ENCODE data around the gene CCNYL1.

CCNYL1 gene

DNA sequence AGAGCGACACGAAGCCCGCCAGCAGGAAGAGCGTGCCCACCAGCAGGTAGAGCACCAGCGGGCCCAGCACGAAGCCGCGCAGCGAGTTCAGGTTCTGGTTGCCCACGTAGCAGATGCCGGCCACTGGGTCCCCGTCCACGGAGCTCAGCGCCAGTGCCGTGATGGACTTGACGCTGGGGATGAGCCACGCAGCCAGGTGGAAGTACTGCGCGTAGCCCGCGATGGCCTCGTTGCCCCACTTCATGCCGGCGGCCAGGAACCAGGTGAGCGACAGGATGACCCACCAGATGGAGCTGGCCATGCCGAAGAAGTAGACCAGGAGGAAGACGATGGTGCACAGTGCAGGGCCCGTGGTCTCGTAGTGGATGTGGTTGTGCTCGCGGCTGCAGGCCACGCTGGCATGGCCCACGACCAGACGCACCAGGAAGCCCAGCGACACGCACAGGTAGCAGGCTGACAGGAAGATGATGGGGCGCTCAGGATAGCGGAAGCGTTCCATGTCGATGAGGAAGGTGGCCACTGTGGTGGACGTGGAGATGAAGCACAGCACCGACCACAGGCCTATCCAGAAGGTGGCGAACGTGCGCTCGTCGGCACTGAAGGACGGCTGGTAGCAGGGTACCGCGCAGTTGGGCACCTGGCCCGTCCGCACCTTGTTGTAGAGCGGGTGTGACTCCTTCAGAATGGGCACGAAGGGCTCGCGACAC lies 56.2 kb downstream of the CCNYL1 start:
- peak; percentile 53 for DNase-seq

GRCh38 chr2:207768168-207768865 lies 56.9 kb downstream of the CCNYL1 start:
- DNase-seq: peak; percentile 78

DNA sequence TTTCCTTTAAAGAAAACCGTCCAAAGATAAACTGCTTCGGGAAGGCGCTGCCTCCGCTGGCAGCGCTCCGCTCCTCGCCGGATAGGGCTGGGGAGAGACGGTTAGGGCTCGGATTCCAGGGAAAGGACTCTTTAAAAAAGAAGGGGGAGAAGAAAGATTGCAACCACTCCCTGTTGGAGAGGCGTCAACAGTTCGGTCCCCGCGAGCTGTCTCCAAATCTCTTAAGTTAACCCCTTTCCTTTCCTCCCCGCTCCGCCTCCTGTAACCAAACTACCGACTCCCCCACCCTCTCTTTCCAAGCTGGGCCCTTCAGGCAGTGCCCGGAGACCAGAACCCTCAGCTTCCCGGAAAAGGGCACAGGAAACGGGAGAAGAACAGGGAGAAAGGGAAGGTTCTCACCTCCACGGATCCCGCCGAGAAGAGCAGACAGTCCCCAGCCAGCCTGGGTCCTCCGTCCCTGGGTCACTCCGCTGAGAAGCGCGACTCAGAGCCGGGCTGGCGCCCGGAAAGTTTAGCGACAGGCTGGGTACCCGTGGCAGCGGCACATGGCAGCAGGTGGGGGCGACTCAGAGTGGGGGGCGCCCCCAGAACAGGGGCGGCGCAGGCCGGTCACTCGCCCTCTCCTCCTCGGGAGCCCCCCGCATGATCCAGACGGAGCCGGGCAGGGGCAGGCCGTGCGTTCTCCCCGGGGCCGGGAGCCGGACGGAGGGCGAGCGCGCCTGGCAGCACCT lies 57.6 kb downstream of the CCNYL1 start:
- DNase-seq: peak; percentile 67

GRCh38 chr2:207770602-207771404 lies 59.4 kb downstream of the CCNYL1 start:
- DNase-seq: peak; percentile 26

GRCh38 chr2:207771421-207771820 lies 60.0 kb downstream of the CCNYL1 start:
- DNase-seq: no peak

DNA sequence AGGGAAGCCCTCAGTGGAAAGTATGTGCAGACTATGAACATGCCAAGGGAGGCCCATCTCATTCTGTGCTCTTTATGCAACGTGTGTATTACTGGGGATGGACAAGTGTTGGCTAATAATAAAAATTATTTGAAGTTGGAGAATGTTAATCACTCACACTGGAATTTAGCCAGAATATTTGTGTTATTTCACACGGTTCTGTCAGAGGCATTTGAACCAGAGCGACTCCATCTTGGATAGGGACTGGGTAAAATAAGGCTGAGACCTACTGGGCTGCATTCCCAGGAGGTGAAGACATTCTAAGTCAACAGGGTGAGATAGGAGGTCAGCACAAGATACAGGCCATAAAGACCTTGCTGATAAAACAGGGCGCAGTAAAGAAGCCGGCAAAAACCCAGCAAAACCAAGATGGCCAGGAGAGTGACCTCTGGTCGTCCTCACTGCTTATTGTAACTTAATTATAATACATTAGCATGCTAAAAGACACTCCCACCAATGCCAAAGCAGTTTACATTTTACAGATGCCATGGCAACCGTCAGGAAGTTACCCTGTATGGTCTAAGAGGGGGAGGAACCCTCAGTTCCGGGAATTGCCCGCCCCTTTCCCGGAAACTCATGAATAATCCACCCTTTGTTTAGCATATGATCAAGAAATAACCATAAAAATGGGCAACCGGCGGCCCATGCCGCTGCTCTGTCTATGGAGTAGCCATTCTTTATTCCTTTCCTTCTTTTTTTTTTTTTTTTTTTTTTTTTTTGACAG lies 60.8 kb downstream of the CCNYL1 start:
- DNase-seq: peak; percentile 54

DNA sequence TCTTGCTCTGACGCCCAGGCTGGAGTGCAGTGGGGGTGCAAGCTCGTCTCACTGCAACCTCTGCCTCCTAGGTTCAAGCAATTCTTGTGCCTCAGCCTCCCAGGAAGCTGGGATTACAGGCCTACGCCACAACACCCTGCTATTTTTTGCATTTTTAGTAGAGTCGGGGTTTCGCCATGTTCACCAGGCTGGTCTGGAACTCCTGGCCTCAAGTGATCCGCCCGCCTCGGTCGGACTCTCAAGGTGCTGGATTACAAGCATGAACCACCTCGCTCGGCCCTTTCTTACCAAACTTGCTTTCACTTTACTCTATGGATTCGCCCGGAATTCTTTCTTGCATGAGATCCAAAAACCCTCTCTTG lies 61.4 kb downstream of the CCNYL1 start:
- no peak for DNase-seq

- no peak for DNase-seq
These were observed 64.0 kb downstream of the CCNYL1 start for GRCh38 chr2:207775473-207775872.

DNA sequence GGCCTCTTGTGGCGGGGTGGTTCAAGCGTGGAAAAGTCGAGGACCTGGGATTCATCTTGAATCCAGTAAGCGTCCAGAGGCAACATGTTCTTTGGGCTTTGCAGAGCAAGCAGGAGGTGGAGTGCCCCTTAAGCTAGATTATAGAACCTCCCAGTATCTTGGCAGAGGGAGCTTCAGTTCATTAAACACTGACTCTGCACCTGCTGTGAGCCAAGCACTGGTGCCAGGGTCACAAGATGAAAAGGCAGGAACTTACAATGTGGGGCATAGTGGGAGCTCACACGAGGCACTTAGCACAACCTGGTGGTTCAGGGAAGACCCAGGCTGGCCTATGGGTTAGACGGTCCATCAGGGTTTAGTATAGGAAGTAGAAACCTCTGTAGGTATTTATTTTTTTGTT lies 65.7 kb downstream of the CCNYL1 start:
- DNase-seq: no peak

DNA sequence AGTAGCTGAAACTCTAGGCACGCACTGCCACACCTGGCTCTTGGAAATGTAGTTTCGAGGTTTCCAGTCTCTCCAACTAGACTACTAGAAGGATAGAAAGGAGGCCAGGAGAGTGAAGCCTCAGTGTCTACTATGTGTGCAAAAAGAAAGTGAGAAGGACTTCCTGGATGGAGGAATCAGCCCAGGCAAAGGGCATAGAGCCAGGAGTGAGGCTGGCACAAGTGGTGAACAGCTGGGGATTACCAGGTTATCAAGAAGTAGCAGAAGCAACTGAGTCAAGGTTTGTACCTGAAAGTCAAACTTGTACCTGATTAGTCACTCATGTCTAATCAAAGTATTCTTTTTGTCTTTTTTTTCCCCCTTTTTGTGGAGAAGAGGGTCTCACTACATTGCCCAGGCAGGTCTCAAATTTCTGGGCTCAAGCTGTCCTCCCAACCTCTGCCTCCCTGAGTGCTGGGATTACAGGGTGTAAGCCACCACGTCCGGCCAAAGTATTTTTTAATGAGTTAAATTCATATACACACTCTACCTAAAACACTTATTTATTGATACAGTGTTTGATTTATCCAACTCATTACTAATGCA lies 67.0 kb downstream of the CCNYL1 start:
- no peak for DNase-seq

GRCh38 chr2:207779523-207779922 lies 68.1 kb downstream of the CCNYL1 start:
- DNase-seq: no peak

DNA sequence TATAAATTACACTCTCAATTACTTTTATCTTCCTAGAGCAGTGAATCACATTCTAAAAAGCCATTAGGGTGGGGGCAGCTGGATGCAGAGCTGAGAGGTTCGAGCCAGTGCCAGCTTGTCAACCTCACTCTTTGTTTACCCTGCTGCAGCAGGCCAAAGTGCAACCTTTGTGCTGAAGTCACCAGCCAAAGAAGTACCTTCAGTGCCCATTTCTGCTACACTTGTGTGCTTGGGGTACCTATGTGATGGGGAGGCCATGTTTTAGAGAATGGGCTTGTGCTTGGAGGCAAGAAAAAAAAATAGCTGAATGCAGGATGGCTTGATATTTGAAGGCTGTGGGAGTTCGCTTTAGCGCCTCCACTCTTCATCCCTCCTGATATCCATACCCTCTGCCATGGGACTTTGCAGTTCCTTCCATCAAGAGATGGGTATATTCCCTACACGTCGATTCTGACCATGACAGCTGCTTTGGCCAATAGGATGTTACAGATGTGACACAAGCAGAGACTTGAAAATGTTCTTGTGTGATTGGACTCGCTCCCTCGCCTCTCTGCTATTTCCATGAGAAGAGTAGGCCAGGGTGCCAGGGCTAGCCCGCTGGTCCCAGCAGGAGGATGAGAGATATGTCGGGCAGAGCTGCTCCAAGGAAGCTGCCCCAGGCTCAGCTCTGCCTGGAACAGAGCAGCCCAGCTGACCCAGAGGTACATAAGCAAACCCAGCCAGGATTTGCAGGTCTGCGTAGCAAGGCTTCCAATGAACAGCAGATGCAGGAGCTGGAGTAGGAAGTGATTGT lies 71.0 kb downstream of the CCNYL1 start:
- no peak for DNase-seq

- no peak for DNase-seq
These were observed 72.1 kb downstream of the CCNYL1 start for GRCh38 chr2:207783514-207783913.

DNA sequence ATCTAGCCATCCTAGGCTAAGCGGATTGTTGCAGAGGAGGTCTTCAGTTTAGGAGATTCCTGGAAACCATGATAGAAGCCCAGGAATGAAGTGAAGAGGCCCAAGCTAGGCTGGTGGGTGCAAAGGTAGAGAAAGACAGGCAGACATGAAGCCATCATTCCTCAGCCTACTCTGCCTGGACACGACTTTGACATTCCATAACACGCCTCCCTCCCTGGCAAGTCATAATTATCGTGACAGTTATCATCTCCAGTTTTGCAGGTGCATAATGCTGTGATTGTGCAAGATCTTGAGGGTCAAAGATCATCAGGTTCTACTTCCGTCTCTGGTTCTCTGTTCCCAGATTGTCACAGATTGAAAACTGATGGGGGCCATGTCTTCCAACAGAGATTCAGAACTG lies 73.5 kb downstream of the CCNYL1 start:
- DNase-seq: no peak

- peak; percentile 57 for DNase-seq
These were observed 75.6 kb downstream of the CCNYL1 start for GRCh38 chr2:207787017-207787416.

GRCh38 chr2:207787800-207788199 lies 76.4 kb downstream of the CCNYL1 start:
- DNase-seq: no peak

DNA sequence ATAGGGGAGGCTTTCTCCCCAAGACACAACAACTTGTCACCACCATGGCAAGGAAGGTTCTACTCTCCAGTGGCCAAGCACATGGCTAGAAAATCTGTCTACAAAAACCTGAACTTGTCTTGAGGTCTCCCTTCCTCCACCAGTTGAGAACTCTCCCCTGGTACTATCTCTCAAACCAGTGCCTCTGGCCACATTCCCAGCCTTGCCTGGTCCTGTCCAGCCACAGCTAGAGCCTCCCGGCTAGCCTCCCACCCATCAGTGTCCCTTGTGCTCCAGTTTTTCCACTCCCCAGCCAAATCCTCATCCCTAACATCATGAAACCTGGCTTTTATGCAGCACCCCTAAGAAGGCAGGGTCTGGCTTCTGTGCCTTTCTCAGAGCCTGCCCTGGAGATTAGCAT lies 79.5 kb downstream of the CCNYL1 start:
- no peak for DNase-seq

- peak; percentile 14 for DNase-seq
These were observed 80.3 kb downstream of the CCNYL1 start for GRCh38 chr2:207791579-207792243.

GRCh38 chr2:207792244-207792785 lies 80.9 kb downstream of the CCNYL1 start:
- DNase-seq: peak; percentile 60

All from hematopoietic multipotent progenitor cell treated with erythropoietin and hydrocortisone succinate and interleukin-3 and kit ligand, for 6 days (in vitro differentiated cells).